Ascending aorta (tissue), 2 donors: ENCODE measurements around the gene C19orf25. TPM values are rescaled to one million over a fixed set of nuclear protein-coding genes. Genes with fewer than 3 reads are reported as not detected.

Experiments
- DNase-seq, 2 donors: peaks; one replicate each; pipeline ENCODE4 v3.0.0-alpha.2; 2019; ENCODE audit warnings: low spot score in 2 of 2
- H3K27ac ChIP-seq, 2 donors: fragments of 200-600 bp; sonication (generic); one replicate each; pipeline ENCODE4 v1.5.1; 2016 to 2017; ENCODE audit warnings: mild to moderate bottlenecking in 1 of 2
- H3K27me3 ChIP-seq: fragments of 200-600 bp; sonication (generic); one replicate; pipeline ENCODE4 v1.5.1; 2017
- H3K36me3 ChIP-seq, 2 donors: fragments of 200-600 bp; sonication (generic); one replicate each; pipeline ENCODE4 v1.5.1; 2016
- H3K4me1 ChIP-seq, 2 donors: fragments of 200-600 bp; sonication (generic); one replicate each; pipeline ENCODE4 v1.5.1; 2016 to 2017; ENCODE audit warnings: mild to moderate bottlenecking in 1 of 2
- H3K4me3 ChIP-seq, 2 donors: fragments of 200-600 bp; sonication (generic); one replicate each; pipeline ENCODE4 v1.5.1; 2016 to 2017; ENCODE audit warnings: mild to moderate bottlenecking in 1 of 2
- H3K9me3 ChIP-seq, 2 donors: fragments of 200-600 bp; sonication (generic); one replicate each; pipeline ENCODE4 v1.5.1; 2016
- intact Hi-C: fragments of 100-400 bp; cut with DNase I; formaldehyde crosslinking; loops from one replicate; pipeline ENCODE4 v1.15.1; 2023
- total RNA-seq: library from RNA; depleted of rRNA; stranded (reverse); fragments of >200 nt; gene quantifications from one replicate; pipeline ENCODE4 v1.1.0, GENCODE V29; 2016
- TF ChIP-seq, protein P1 (sequence below), 3 experiments: fragments of 200-600 bp in 2 of 3; fragments of 450-650 bp in 1 of 3; sonication (generic) in 2 of 3; IDR thresholded peaks; one replicate each; pipeline ENCODE4 v1.5.1; 2016 to 2019; ENCODE audit warnings: antibody characterized with exemption in 3 of 3, mild to moderate bottlenecking in 1 of 3, moderate library complexity in 1 of 3

The C19orf25 gene
- total RNA-seq, 1 donor from 2014 or later = 32.7 TPM

DNA sequence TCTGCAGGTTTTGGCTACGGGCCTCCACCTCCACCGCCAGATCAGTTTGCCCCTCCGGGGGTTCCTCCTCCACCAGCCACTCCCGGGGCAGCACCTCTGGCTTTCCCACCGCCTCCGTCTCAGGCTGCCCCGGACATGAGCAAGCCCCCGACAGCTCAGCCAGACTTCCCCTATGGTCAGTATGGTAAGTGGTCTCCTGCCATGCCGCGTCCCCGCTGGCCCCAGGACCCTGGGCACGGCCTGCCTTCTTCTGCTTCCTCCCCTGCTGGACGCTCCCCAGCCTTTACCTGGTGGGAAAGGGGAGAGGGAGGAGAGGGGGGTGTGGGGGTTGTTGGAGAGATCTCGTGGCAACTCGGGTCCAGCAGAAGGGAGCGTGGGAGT, 46.5 kb downstream of the C19orf25 start:
- no peak for DNase-seq
- Histone ChIP-seq H3K27ac (no peak overlapping the region), H3K27me3 (no peaks in the 10 kb centered on the region), H3K4me1 (no peaks in the 10 kb centered on the region), H3K36me3 (peaks cover 58 to 82% of the 10 kb centered on the region in 2 donors), H3K4me3 (no peak overlapping the region), H3K9me3 (no peaks in the 10 kb centered on the region)
- TF ChIP-seq, protein P1, sequence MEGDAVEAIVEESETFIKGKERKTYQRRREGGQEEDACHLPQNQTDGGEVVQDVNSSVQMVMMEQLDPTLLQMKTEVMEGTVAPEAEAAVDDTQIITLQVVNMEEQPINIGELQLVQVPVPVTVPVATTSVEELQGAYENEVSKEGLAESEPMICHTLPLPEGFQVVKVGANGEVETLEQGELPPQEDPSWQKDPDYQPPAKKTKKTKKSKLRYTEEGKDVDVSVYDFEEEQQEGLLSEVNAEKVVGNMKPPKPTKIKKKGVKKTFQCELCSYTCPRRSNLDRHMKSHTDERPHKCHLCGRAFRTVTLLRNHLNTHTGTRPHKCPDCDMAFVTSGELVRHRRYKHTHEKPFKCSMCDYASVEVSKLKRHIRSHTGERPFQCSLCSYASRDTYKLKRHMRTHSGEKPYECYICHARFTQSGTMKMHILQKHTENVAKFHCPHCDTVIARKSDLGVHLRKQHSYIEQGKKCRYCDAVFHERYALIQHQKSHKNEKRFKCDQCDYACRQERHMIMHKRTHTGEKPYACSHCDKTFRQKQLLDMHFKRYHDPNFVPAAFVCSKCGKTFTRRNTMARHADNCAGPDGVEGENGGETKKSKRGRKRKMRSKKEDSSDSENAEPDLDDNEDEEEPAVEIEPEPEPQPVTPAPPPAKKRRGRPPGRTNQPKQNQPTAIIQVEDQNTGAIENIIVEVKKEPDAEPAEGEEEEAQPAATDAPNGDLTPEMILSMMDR (IDR thresholded peaks at IDR 0.05) = no peak
- intact Hi-C loops = no loop called here

DNA sequence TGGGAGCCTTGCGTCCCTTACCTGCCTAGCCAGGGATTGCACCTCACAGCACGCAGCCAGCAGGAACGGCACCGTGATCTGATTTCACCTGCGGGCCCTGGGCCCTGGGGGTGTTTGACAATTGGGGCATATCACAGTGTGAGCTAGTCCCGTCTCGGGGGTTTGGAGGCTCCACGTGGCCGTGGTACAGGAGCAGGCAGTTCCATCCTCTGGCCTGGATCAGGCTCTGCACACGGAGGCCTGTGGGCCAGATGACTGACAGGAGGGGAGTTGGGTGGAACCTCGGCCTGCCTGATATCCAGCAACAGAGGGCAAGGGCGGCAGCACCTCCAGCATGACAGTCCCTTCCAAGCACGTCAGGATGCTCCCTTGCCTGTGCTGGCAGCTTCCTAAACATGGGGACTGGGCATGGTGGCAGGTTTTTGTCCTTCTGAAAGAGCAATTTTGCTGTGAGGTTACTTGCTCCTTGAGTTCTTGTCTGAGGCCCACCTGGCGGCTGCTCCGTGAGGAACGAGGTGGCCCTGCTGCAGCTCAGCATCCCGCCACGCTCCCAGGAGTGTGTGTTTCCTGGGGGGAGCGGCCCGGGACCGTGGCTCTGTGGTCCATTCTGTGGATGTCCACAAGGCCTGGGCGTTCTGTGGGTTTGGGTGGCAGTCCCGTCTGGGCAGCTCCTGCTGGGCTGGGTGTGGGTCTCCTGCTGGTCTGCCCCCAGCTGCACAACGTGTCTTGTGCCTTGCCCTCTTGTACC, 47.1 kb downstream of the C19orf25 start:
- peaks cover 63 to 88% of the 10 kb centered on the region in 2 donors for H3K36me3 ChIP-seq
- no peaks in the 10 kb centered on the region for H3K9me3 ChIP-seq
- no peak overlapping the region for H3K27ac ChIP-seq
- no peak for DNase-seq
- TF ChIP-seq, protein P1 (IDR thresholded peaks at IDR 0.05) = no peak
- H3K4me1 ChIP-seq = no peaks in the 10 kb centered on the region
- no peaks in the 10 kb centered on the region for H3K27me3 ChIP-seq
- intact Hi-C loops = no loop called here
- no peak overlapping the region for H3K4me3 ChIP-seq

DNA sequence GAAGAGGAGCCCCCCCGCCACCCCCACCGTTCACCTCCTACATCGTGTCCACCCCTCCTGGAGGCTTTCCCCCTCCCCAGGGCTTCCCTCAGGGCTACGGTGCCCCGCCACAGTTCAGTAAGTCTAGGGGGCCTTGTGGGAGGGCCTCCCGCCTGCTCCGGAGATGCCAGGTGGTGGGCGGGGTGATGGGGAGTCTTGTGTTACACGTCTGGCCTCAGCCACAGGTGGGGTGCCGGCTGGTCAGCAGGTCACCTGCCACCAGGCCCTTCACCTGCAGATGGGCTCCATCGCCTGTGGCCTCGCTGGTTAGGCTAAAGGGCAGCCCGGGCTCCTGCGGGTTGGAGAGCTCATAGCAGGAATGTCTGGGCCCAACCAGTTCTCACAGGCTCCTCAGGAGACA, 48.8 kb downstream of the C19orf25 start:
- Histone ChIP-seq H3K4me3 (no peak overlapping the region), H3K27me3 (no peaks in the 10 kb centered on the region), H3K4me1 (no peaks in the 10 kb centered on the region), H3K36me3 (peaks cover 77 to 96% of the 10 kb centered on the region in 2 donors), H3K27ac (no peak overlapping the region), H3K9me3 (no peaks in the 10 kb centered on the region)
- intact Hi-C loops = no loop called here
- TF ChIP-seq, protein P1 (IDR thresholded peaks at IDR 0.05) = no peak
- DNase-seq = no peak

DNA sequence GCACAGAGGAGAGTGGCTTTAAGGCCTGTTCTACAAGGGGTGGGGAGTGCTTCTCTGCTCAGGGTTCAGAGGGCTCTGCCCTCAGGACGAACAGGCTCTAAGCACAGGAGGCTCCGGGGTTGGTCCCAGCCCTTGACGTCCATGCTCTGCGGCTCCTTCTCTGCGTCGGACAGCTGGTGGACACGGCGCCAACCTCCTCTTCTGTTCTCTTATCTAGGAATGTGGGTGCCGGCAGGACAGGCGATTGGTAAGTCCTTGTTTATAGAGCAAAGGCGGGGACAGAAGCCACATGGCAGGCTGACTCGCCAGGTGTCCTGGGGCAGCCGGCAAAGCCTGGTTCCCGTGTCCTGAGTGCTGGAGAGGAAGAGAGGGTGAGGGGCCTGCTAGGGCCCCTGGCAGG, 49.3 kb downstream of the C19orf25 start:
- no peak overlapping the region for H3K27ac ChIP-seq
- H3K4me1 ChIP-seq = no peaks in the 10 kb centered on the region
- H3K4me3 ChIP-seq = no peak overlapping the region
- TF ChIP-seq, protein P1 (IDR thresholded peaks at IDR 0.05) = no peak
- peaks cover 81 to 98% of the 10 kb centered on the region in 2 donors for H3K36me3 ChIP-seq
- no peak for DNase-seq
- intact Hi-C loops = no loop called here
- no peaks in the 10 kb centered on the region for H3K9me3 ChIP-seq
- H3K27me3 ChIP-seq = no peaks in the 10 kb centered on the region

DNA sequence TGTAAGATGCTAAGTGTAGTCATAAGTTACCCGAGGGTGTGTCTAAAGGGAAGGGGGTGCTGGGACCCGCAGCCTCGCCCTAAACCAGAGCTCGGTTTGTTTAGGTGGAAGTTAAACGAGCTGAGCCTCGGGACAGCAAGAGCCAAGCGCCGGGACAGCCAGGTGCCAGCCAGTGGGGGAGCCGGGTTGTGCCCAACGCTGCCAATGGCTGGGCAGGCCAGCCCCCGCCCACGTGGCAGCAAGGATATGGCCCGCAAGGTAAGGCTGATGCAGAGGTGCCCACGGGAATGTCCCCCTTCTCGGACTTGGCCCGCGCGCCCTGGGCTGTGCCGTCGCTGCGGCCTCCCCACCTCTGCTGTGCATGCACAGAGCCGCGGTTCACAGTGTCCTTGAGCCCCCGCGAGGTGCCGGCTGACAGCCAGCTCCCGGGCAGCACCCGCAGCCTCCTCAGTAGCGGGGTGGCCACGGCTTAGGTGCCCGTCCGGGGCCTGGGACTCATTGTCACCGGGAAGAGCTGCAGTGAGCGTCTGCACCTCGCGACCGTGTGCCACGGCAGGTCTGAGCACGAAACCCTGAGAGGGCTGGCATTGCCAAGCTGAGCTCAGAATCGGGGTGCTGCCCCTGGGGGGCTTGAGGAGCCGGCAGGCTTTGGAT, 50.1 kb downstream of the C19orf25 start:
- TF ChIP-seq, protein P1 (IDR thresholded peaks at IDR 0.05) = no peak
- Histone ChIP-seq H3K9me3 (no peaks in the 10 kb centered on the region), H3K27me3 (no peaks in the 10 kb centered on the region), H3K4me3 (no peak overlapping the region), H3K27ac (no peak overlapping the region), H3K36me3 (peaks cover 79 to 98% of the 10 kb centered on the region in 2 donors), H3K4me1 (no peaks in the 10 kb centered on the region)
- intact Hi-C loops = no loop called here
- DNase-seq = no peak
